DOHH2 (cell line): ENCODE data around the gene CLEC2B.

Experiments
- H3F3A ChIP-seq: fragments of 200-600 bp; sonication (generic), shearing (Covaris generic); 2 replicates; pipeline ENCODE4 v1.6.0; 2016; ENCODE audit warnings: antibody characterized with exemption, mild to moderate bottlenecking; ENCODE audit not compliant: control insufficient read depth, insufficient read depth
- H3K27ac ChIP-seq: fragments of 200-600 bp; sonication (generic); 2 replicates; pipeline ENCODE4 v1.5.1; 2014; ENCODE audit warnings: low read depth, mild to moderate bottlenecking, low read length, moderate library complexity
- H3K27me3 ChIP-seq: fragments of 200-600 bp; sonication (generic); 2 replicates; pipeline ENCODE4 v1.6.1; 2014; ENCODE audit warnings: mild to moderate bottlenecking, low read length, mixed read lengths; ENCODE audit not compliant: control insufficient read depth
- H3K36me3 ChIP-seq: fragments of 200-600 bp; sonication (generic); 2 replicates; pipeline ENCODE4 v1.6.1; 2014; ENCODE audit warnings: mild to moderate bottlenecking, low read length, moderate library complexity, mixed read lengths; ENCODE audit not compliant: control insufficient read depth
- H3K4me1 ChIP-seq: fragments of 200-600 bp; sonication (generic); 2 replicates; pipeline ENCODE4 v1.6.1; 2014; ENCODE audit warnings: mild to moderate bottlenecking, low read length, mixed read lengths; ENCODE audit not compliant: control insufficient read depth
- H3K4me2 ChIP-seq: fragments of 200-600 bp; sonication (generic); 2 replicates; pipeline ENCODE4 v1.6.0; 2014; ENCODE audit warnings: mild to moderate bottlenecking, low read length, moderate library complexity
- H3K4me3 ChIP-seq: fragments of 200-600 bp; sonication (generic); 2 replicates; pipeline ENCODE4 v1.5.1; 2014; ENCODE audit warnings: mild to moderate bottlenecking, low read length, mixed read lengths
- H3K79me2 ChIP-seq: fragments of 200-600 bp; sonication (generic); 2 replicates; pipeline ENCODE4 v1.6.1; 2014; ENCODE audit warnings: mild to moderate bottlenecking, low read length, mixed read lengths; ENCODE audit not compliant: control insufficient read depth
- H3K9me2 ChIP-seq: fragments of 200-600 bp; sonication (generic); replicated peaks from 2 replicates; pipeline ENCODE4 v1.6.1; 2014; ENCODE audit warnings: mild to moderate bottlenecking, low read length, mixed read lengths; ENCODE audit not compliant: control insufficient read depth
- H3K9me3 ChIP-seq: fragments of 200-600 bp; sonication (generic); 2 replicates; pipeline ENCODE4 v1.6.1; 2014; ENCODE audit warnings: antibody characterized with exemption, low read length, mixed read lengths; ENCODE audit not compliant: control insufficient read depth, insufficient read depth
- H4K20me1 ChIP-seq: fragments of 200-600 bp; sonication (generic); 2 replicates; pipeline ENCODE4 v1.6.0; 2014; ENCODE audit warnings: low read depth, mild to moderate bottlenecking, antibody characterized with exemption, low read length, moderate library complexity; ENCODE audit not compliant: control insufficient read depth, insufficient read depth
- CTCF ChIP-seq: fragments of 200-600 bp; sonication (generic); IDR thresholded peaks from one replicate; pipeline ENCODE4 v1.5.1; 2014; ENCODE audit warnings: antibody characterized with exemption, mild to moderate bottlenecking, low read depth, low read length; ENCODE audit not compliant: poor library complexity, severe bottlenecking
- EZH2phosphoT487 ChIP-seq: fragments of 200-600 bp; sonication (generic); IDR thresholded peaks from 2 replicates; pipeline ENCODE4 v1.6.1; 2017; ENCODE audit warnings: borderline replicate concordance, mild to moderate bottlenecking, antibody characterized with exemption, low read length, moderate library complexity, mixed read lengths

Gene CLEC2B

GRCh38 chr12:9902539-9903228, 33.5 kb upstream of the CLEC2B start:
- Histone ChIP-seq H3K9me3 (peaks cover 3% of the 10 kb centered on the region; the same call in 1 of the 2 replicates), H3K36me3 (no peaks in the 10 kb centered on the region), H3K4me2 (no peak overlapping the region), H3K27me3 (peaks cover 19% of the 10 kb centered on the region), H3K79me2 (no peaks in the 10 kb centered on the region), H4K20me1 (no peaks in the 10 kb centered on the region), H3K9me2 (no peaks in the 10 kb centered on the region), H3K4me3 (no peak overlapping the region), H3K27ac (no peak overlapping the region), H3K4me1 (no peaks in the 10 kb centered on the region), H3F3A (no peaks in the 10 kb centered on the region)
- TF ChIP-seq EZH2phosphoT487 = no peak
- TF ChIP-seq CTCF = no peak

- Histone ChIP-seq H3K9me3 (peaks cover 3% of the 10 kb centered on the region; the same call in 1 of the 2 replicates), H3K27ac (no peak overlapping the region), H3K4me3 (no peak overlapping the region), H4K20me1 (no peaks in the 10 kb centered on the region), H3F3A (no peaks in the 10 kb centered on the region), H3K36me3 (no peaks in the 10 kb centered on the region), H3K9me2 (no peaks in the 10 kb centered on the region), H3K27me3 (peaks cover 19% of the 10 kb centered on the region; the same call in 1 of the 2 replicates), H3K4me2 (no peak overlapping the region), H3K4me1 (no peaks in the 10 kb centered on the region), H3K79me2 (no peaks in the 10 kb centered on the region)
- TF ChIP-seq EZH2phosphoT487 = no peak
- no peak for TF ChIP-seq CTCF
These were observed 31.8 kb upstream of the CLEC2B start for GRCh38 chr12:9900930-9901329.

- Histone ChIP-seq H3K4me3 (no peak overlapping the region), H3K9me3 (peaks cover 3% of the 10 kb centered on the region; the same call in 1 of the 2 replicates), H3K79me2 (no peaks in the 10 kb centered on the region), H4K20me1 (no peaks in the 10 kb centered on the region), H3K4me2 (no peak overlapping the region), H3F3A (no peaks in the 10 kb centered on the region), H3K36me3 (no peaks in the 10 kb centered on the region), H3K27me3 (peaks cover 31% of the 10 kb centered on the region), H3K4me1 (no peaks in the 10 kb centered on the region), H3K27ac (no peak overlapping the region), H3K9me2 (no peaks in the 10 kb centered on the region)
- TF ChIP-seq EZH2phosphoT487 = no peak
- TF ChIP-seq CTCF = no peak
These were observed 30.1 kb upstream of the CLEC2B start for GRCh38 chr12:9899209-9899608.
